Prostate gland (tissue), 2 donors: Measurements from ENCODE around the gene TNIP3. TPM values are rescaled to one million over a fixed set of nuclear protein-coding genes. Genes with fewer than 3 reads are reported as not detected.

Experiments
- DNase-seq: peaks from one replicate; pipeline ENCODE4 v3.0.0-alpha.2; 2019; ENCODE audit warnings: low spot score
- H3K27ac ChIP-seq, 2 donors: fragments of 200-600 bp; sonication (generic); 2 replicates each; pipeline ENCODE4 v1.5.1; 2017 to 2019
- H3K27me3 ChIP-seq: fragments of 200-600 bp; sonication (generic); replicated peaks from 2 replicates; pipeline ENCODE4 v1.5.1; 2019; ENCODE audit not compliant: insufficient read depth
- H3K36me3 ChIP-seq, 2 donors: fragments of 200-600 bp; sonication (generic); 1 replicate in 1 of 2; 2 replicates in 1 of 2; pipeline versions ENCODE4 v1.5.1 to v1.8.1; 2017 to 2019
- H3K4me1 ChIP-seq: fragments of 200-600 bp; sonication (generic); replicated peaks from 2 replicates; pipeline ENCODE4 v1.5.1; 2019
- H3K4me3 ChIP-seq, 2 donors: fragments of 200-600 bp; sonication (generic); 2 replicates each; pipeline ENCODE4 v1.5.1; 2017 to 2019
- H3K9me3 ChIP-seq: fragments of 200-600 bp; sonication (generic); 2 replicates; pipeline ENCODE4 v1.5.1; 2017
- CTCF ChIP-seq, 4 experiments: fragments of 200-600 bp in 2 of 4; fragments of 450-650 bp in 2 of 4; sonication (generic) in 2 of 4; IDR thresholded peaks; 1 replicate in 3 of 4; 2 replicates in 1 of 4; pipeline ENCODE4 v1.5.1; 2016 to 2019; ENCODE audit warnings: antibody characterized with exemption in 4 of 4, mild to moderate bottlenecking in 2 of 4, moderate library complexity in 2 of 4
- POLR2A ChIP-seq: fragments of 450-650 bp; IDR thresholded peaks from one replicate; pipeline ENCODE4 v1.6.1; 2016; ENCODE audit warnings: antibody characterized with exemption, mild to moderate bottlenecking
- POLR2AphosphoS5 ChIP-seq: sonication (generic); formaldehyde crosslinking; IDR thresholded peaks from one replicate; pipeline ENCODE4 v1.6.1; 2017; ENCODE audit warnings: antibody characterized with exemption
- WGBS: methylation state at CpG from one replicate; pipeline ENCODE4 v1.1.5; 2018; 5-methylcytosine and 5-hydroxymethylcytosine counted together
- intact Hi-C: fragments of 100-400 bp; cut with DNase I; formaldehyde crosslinking; loops from one replicate; pipeline ENCODE4 v1.14.2; 2022
- total RNA-seq, 2 donors: library from RNA; depleted of rRNA; stranded (reverse); fragments of >200 nt; gene quantifications; one replicate each; pipeline ENCODE4 v1.1.0, GENCODE V29; 2016

The TNIP3 gene
- total RNA-seq, 2 donors from 2014 or later: not detected

- DNase-seq: no peak
- H3K27ac ChIP-seq: no peak overlapping the region
- intact Hi-C loops: no loop called here
- no peak overlapping the region for H3K4me3 ChIP-seq
- no peaks in the 10 kb centered on the region for H3K36me3 ChIP-seq
- no peaks in the 10 kb centered on the region for H3K4me1 ChIP-seq
- WGBS: 21% methylated on average over 1 of the region's 1 CpG
- TF ChIP-seq POLR2AphosphoS5 (no peak), CTCF (IDR thresholded peaks at IDR 0.05) (no peak), POLR2A (no peak)
- H3K9me3 ChIP-seq: no peaks in the 10 kb centered on the region
- no peaks in the 10 kb centered on the region for H3K27me3 ChIP-seq
These were observed 17.6 kb downstream of the TNIP3 start for GRCh38 chr4:121146530-121146929.

- no peaks in the 10 kb centered on the region for H3K36me3 ChIP-seq
- no peaks in the 10 kb centered on the region for H3K9me3 ChIP-seq
- no peaks in the 10 kb centered on the region for H3K27me3 ChIP-seq
- no peak overlapping the region for H3K4me3 ChIP-seq
- DNase-seq: no peak
- TF ChIP-seq POLR2AphosphoS5 (no peak), POLR2A (no peak), CTCF (IDR thresholded peaks at IDR 0.05) (no peak)
- H3K4me1 ChIP-seq: no peaks in the 10 kb centered on the region
- no peak overlapping the region for H3K27ac ChIP-seq
- intact Hi-C loops: no loop called here
- 78% methylated on average over 1 of the region's 1 CpG for WGBS
These were observed 18.7 kb downstream of the TNIP3 start for GRCh38 chr4:121145430-121145829.

GRCh38 chr4:121144021-121144420 is 20.1 kb downstream of the TNIP3 start:
- intact Hi-C loops: no loop called here
- no peak for TF ChIP-seq CTCF (IDR thresholded peaks at IDR 0.05)
- TF ChIP-seq POLR2A: no peak
- no peak for TF ChIP-seq POLR2AphosphoS5
- H3K27me3 ChIP-seq: no peaks in the 10 kb centered on the region
- no peak for DNase-seq
- H3K36me3 ChIP-seq: no peaks in the 10 kb centered on the region
- H3K27ac ChIP-seq: no peak overlapping the region
- 95% methylated on average over 2 of the region's 2 CpGs for WGBS
- H3K4me3 ChIP-seq: no peak overlapping the region
- no peaks in the 10 kb centered on the region for H3K4me1 ChIP-seq
- no peaks in the 10 kb centered on the region for H3K9me3 ChIP-seq

- Histone ChIP-seq H3K27ac (no peak overlapping the region), H3K27me3 (no peaks in the 10 kb centered on the region), H3K4me3 (no peak overlapping the region), H3K36me3 (no peaks in the 10 kb centered on the region), H3K4me1 (no peaks in the 10 kb centered on the region), H3K9me3 (no peaks in the 10 kb centered on the region)
- intact Hi-C loops: no loop called here
- DNase-seq: no peak
- no peak for TF ChIP-seq POLR2A
- TF ChIP-seq POLR2AphosphoS5: no peak
- TF ChIP-seq CTCF (IDR thresholded peaks at IDR 0.05): no peak
These were observed 21.0 kb downstream of the TNIP3 start for GRCh38 chr4:121143131-121143530.

- no peak for DNase-seq
- TF ChIP-seq POLR2AphosphoS5 (no peak), CTCF (IDR thresholded peaks at IDR 0.05) (no peak)
- 83% methylated on average over 5 of the region's 5 CpGs for WGBS
- Histone ChIP-seq H3K27ac (no peak overlapping the region), H3K27me3 (no peaks in the 10 kb centered on the region), H3K9me3 (no peaks in the 10 kb centered on the region), H3K4me1 (no peaks in the 10 kb centered on the region), H3K4me3 (no peak overlapping the region), H3K36me3 (no peaks in the 10 kb centered on the region)
- intact Hi-C loops: no loop called here
These were observed 23.2 kb downstream of the TNIP3 start for GRCh38 chr4:121140716-121141460.
